Right lobe of liver (tissue), 4 donors: ENCODE measurements around the gene AGR2.

Experiments
- CTCF ChIP-seq, 4 donors: fragments of 200-600 bp in 3 of 4; fragments of 450-650 bp in 1 of 4; IDR thresholded peaks; one replicate each; pipeline versions ENCODE4 v1.5.1 to v1.8.0; 2016 to 2022; ENCODE audit warnings: antibody characterized with exemption in 4 of 4, mild to moderate bottlenecking in 2 of 4
- POLR2A ChIP-seq: fragments of 450-650 bp; IDR thresholded peaks from one replicate; pipeline ENCODE4 v1.6.1; 2017; ENCODE audit warnings: antibody characterized with exemption, mild to moderate bottlenecking
- donor health status: DM: no; HTN: no; CAD: no.
- donor health status: DM: no; HTN: no; CAD: no.
- donor health status: DM: no; HTN: yes; CAD: no.

GRCh38 chr7:16778476-16778875 lies 26.3 kb downstream of the AGR2 start:
- TF ChIP-seq CTCF (IDR thresholded peaks at IDR 0.05) (no peak), POLR2A (no peak)
